ENCODE measurements around the gene OBSCN.

OBSCN gene

DNA sequence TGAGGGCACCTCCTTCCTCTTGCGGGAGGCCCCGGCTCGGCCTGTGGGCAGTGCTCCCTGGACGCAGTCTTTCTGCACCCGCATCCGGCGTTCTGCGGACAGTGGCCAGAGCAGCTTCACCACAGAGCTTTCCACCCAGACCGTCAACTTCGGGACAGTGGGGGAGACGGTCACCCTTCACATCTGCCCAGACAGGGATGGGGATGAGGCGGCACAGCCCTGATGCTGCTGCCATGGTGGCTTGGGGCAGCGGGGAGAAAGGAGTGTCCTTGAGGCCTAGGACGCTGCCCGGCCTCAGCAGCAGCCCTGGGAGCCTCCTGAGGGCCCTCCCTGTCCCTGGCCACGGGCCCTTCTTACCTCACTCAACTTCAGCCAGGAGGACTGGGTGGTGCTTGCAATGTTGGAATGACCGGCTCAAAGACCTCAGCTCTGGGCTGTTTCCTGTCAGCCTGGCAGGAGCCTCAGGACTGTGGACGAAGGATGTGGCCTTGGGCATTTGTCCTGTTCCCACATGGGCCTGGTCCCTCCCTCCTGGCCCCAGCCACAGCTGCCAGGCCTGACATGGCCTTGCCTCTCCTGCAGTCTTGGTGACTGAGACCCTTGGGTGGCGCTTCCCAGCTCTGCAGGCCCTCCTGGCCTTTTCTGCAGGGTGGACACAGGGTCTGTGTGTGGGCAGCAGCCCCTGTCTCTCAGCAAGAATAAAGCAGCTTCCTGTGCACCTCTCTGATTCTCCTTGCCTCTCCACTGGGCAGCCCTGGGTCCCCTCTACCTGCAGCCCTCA, 152.9 kb downstream of the OBSCN start:
- DNase-seq: no peak

DNA sequence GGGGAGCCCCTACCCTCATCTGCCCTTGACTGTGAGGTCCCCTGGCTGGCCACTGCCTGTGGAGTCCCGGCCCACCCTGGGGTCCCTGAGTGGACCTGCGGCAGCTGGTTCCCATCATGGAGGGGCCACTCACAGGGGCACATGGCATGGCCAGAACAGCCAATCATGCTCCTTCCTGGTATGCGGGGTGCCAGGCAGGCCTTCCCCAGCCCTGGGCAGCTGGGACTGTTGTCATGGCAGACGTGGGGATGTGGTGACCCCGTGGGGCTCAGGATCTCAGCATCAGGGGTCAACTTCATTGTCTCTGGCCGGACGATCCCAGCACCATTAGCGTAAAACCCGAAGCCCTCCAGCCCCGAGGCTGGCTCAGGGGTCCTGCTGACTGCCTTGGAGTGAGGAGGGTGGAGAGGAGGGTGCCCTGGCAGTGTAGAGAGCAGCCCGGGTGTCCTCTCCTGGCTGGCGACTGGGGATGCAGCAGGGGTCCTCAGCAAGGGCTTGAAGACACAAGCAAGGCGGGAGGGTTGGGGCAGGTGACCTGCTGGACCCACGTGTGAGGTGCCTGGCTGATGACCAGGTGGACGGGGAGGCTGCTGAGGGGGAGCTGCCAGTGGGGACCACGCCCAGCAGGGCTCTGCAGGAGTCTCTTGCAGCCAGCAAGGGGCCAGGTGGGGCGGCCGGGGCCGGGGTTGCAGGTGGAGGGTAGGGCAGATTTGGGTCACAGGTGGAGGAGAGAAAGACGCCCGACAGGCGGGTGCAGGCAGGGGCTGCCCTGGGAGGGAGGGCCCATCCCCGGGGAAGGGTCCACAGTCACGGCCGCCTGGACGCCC, 153.7 kb downstream of the OBSCN start:
- DNase-seq: no peak

GRCh38 chr1:228362141-228362883, 154.5 kb downstream of the OBSCN start:
- DNase-seq: no peak

GRCh38 chr1:228362884-228363450, 155.1 kb downstream of the OBSCN start:
- no peak for DNase-seq

DNA sequence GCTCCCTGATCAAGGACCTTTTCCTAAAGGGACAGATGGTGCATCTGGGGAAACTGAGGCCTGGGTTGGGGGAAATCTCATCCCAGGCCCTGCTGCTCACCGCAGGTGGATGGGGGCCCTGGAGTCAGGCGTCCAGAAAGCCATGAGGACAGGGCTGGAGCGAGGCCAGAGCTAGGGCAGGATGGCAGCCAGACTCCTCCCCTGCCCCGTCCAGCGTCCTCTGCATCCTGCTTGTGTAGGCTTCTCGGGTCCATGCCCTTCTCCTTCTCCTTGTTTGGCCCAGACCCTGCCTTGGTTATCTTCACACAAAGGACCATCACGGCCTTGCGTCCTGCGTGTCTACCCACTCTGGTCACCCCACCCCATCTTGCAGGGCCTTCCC, 155.8 kb downstream of the OBSCN start:
- DNase-seq: no peak

GRCh38 chr1:228364068-228364705, 156.3 kb downstream of the OBSCN start:
- no peak for DNase-seq

- no peak for DNase-seq
Measured at GRCh38 chr1:228364706-228365213, 156.9 kb downstream of the OBSCN start.

- no peak for DNase-seq
Measured at GRCh38 chr1:228365271-228366061, 157.6 kb downstream of the OBSCN start.

DNA sequence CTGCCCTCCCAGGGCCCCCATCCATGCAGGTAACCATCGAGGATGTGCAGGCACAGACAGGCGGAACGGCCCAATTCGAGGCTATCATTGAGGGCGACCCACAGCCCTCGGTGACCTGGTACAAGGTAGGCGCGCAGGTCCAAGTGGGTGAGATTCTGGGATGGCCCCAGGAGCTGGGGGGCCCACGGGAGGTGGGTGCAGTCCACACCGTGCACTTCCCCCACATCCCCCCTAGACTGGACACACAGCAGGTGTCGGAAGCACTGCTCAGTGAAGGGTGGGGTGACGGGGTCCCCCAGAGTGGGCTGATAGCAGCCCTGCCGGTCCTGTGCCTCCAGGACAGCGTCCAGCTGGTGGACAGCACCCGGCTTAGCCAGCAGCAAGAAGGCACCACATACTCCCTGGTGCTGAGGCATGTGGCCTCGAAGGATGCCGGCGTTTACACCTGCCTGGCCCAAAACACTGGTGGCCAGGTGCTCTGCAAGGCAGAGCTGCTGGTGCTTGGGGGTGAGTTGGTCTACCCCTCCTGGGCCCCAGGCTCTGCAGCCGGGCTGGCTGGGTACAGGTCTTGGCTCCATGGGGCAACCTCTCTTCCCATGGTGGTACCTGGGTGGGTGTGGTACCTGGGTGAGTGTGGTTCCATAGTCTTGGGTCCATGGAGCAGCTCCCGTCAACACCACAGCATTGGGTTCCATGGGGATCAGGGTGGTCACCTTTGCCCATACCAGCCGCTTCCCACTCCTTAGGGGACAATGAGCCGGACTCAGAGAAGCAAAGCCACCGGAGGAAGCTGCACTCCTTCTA, 158.4 kb downstream of the OBSCN start:
- no peak for DNase-seq

DNA sequence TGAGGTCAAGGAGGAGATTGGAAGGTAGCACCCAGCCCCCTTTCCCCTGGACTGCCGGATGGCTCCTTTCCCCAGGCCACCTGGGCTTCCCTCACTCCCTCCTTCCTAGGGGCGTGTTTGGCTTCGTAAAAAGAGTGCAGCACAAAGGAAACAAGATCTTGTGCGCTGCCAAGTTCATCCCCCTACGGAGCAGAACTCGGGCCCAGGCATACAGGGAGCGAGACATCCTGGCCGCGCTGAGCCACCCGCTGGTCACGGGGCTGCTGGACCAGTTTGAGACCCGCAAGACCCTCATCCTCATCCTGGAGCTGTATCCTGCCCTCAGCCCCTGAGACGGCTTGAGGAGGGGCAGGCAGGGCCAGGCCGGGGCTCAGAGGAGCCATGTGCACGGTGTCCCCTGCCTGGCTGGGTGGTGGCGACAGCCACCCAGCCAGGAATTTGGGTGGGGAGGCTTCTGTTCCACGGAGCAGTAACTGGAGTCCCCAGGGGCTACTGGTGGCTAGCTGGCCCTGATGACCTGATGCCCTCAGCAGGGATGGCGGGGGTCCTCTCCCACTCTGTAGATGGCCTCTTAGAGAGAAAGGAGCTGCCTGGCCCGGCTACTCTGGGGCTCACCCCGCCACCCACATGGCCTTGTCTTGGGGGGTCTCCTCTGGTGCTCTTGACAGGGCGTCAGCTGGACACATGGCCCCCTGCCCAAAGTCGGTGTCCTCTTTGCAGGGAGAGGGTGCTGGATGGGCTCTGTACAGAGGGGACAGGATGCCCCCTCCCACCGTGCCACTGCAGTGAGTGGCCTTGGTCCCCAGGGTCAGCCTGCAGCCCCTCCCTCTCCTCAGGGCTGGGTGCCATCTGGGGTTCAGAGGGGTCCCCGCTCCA, 159.3 kb downstream of the OBSCN start:
- DNase-seq: no peak

- DNase-seq: no peak
Measured at GRCh38 chr1:228367798-228368791, 160.3 kb downstream of the OBSCN start.

DNA sequence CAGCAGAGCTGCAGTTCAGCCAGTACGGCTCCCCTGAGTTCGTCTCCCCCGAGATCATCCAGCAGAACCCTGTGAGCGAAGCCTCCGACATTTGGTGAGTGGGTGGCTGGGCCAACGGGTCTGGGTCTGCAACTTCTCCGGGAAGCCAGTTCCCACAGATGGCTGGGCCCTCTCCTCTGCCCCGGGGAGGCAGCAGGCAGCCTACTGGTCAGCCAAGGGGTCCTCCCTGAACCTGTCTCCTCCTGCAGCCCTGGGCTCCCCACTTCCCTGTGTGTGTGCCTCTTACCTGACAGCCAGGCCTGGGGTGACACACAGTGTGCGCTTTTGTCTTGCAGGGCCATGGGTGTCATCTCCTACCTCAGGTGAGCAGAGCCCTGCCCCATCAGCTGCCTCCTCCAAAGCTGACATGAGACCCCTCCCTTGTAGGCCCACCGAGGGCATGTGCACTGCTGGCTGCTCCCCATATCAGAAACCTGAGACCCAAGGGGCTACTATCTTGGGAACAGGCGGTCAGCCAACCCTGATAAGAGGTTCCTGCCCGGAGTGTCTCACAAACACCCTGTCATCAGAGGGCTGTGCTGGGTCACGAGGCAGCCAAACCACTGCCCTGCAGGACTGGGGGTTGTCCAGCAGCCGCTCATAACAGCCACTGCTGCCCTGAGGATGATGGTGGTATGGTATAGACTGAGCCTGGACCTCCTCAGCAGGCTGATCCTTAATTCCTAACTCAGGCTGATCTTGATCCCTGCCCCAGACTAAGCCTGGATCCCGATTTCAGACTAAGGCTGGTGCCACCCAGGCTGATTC, 161.2 kb downstream of the OBSCN start:
- no peak for DNase-seq

DNA sequence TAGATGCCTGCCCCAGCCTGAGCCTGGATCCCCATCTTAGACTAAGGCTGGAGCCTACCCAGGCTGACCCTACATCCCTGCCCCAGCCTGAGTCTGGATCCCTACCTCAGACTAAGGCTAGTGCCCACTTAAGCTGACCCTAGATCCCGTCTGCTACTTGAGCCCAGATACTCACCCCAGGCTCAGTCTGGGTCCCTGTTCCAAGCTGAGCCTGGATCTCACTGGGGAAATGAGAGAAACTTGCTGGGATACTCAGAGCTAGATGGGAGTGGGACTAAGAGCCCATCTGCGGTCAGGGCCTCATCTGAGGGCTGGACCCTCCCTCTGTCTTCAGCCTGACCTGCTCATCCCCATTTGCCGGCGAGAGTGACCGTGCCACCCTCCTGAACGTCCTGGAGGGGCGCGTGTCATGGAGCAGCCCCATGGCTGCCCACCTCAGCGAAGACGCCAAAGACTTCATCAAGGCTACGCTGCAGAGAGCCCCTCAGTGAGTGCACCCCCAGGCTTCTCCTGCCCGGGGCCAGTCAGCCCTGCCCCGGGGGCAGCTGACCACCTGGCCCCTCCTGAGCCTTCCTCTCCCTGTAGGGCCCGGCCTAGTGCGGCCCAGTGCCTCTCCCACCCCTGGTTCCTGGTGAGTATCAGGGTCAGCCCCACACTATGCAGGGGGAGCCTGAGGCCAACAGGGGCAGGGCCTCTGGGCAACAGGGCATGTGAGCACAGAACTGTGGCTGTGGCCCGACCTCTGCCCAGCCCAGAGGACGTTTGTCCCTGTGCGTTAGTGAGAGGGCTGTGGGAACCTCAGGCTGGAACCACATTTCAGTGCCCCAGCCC, 162.0 kb downstream of the OBSCN start:
- no peak for DNase-seq

DNA sequence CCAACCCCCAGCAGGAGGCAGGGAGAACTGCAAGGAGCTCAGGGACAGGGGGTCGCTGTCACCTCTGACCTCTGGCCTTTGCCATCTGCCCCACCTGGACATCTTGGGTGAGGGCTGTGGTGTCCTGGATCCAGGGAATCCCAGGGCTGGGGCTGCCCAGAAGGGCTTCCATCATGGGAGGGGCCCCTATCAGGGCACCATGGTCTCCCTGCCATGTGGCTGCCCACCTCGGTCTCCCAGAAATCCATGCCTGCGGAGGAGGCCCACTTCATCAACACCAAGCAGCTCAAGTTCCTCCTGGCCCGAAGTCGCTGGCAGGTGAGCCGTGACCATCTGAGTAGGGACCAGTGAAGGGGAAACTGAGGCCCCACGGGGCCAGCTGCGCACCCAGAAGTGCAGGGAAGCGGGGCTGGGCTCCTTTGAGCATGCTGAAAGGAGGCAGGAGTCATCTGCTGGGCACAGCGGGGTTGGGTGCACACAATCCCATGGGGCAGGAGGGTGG, 162.6 kb downstream of the OBSCN start:
- no peak for DNase-seq

DNA sequence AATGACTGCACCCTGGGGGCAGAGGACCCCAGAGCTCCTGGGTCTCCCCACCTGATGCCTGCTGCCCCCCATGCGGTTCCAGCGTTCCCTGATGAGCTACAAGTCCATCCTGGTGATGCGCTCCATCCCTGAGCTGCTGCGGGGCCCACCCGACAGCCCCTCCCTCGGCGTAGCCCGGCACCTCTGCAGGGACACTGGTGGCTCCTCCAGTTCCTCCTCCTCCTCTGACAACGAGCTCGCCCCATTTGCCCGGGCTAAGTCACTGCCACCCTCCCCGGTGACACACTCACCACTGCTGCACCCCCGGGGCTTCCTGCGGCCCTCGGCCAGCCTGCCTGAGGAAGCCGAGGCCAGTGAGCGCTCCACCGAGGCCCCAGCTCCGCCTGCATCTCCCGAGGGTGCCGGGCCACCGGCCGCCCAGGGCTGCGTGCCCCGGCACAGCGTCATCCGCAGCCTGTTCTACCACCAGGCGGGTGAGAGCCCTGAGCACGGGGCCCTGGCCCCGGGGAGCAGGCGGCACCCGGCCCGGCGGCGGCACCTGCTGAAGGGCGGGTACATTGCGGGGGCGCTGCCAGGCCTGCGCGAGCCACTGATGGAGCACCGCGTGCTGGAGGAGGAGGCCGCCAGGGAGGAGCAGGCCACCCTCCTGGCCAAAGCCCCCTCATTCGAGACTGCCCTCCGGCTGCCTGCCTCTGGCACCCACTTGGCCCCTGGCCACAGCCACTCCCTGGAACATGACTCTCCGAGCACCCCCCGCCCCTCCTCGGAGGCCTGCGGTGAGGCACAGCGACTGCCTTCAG, 163.3 kb downstream of the OBSCN start:
- DNase-seq: no peak

Data from suppressor macrophage treated with lipopolysaccharide for 1 hour (primary cell).